Effector CD8-positive, alpha-beta T cell (primary cell): ENCODE results near the gene CACNA1B.
"Not testable (repeated sequence)": the region's sequence is repeated elsewhere in the genome, so short reads cannot be mapped to it uniquely, and the experiment has no call there.

Experiments
- DNase-seq: peaks from one replicate; lab custom pipeline; 2025; lab: John Stamatoyannopoulos, UW

The CACNA1B gene

GRCh38 chr9:138014563-138014945 lies 137.0 kb downstream of the CACNA1B start:
- no peak for DNase-seq

- no peak for DNase-seq
Measured at GRCh38 chr9:138015021-138015829, 137.6 kb downstream of the CACNA1B start.

GRCh38 chr9:138016406-138017187 lies 139.0 kb downstream of the CACNA1B start:
- DNase-seq = no peak

GRCh38 chr9:138017200-138017599 lies 139.6 kb downstream of the CACNA1B start:
- no peak for DNase-seq

GRCh38 chr9:138019514-138019913 lies 141.9 kb downstream of the CACNA1B start:
- not testable (repeated sequence) for DNase-seq

DNA sequence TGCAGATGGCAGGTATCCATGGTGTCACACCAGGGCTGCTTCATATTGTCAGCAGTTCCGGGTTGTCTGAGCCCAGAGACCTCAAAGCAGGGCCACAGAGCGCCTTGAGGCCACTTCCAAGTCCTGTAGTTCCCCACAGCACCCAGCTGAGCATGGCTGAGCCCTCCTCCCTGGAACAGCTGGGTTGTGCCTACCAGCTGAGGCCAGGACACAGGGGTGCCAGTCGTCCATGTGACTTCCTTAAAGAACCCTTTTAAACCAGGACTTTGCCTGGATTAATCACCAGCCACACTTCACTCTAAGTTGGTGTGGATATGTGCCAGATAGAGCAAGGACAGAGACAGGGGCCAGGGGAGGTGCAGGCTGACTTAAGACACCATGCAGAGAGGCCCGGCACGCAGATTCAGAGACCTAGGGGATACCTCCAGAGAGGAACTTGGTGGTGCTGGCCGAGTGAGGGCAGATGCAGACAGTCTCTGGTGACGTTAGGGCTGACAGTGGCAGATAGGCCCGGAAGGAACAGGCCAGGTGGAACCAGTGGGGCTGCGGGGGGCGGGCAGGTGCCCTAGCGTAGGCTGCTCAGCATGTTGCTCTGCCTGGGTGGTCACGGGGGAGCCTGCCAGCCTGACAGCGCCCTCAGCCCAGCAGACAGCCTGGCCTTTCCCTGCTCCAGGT lies 142.7 kb downstream of the CACNA1B start:
- DNase-seq = no peak

GRCh38 chr9:138020795-138021182 lies 143.2 kb downstream of the CACNA1B start:
- no peak for DNase-seq

DNA sequence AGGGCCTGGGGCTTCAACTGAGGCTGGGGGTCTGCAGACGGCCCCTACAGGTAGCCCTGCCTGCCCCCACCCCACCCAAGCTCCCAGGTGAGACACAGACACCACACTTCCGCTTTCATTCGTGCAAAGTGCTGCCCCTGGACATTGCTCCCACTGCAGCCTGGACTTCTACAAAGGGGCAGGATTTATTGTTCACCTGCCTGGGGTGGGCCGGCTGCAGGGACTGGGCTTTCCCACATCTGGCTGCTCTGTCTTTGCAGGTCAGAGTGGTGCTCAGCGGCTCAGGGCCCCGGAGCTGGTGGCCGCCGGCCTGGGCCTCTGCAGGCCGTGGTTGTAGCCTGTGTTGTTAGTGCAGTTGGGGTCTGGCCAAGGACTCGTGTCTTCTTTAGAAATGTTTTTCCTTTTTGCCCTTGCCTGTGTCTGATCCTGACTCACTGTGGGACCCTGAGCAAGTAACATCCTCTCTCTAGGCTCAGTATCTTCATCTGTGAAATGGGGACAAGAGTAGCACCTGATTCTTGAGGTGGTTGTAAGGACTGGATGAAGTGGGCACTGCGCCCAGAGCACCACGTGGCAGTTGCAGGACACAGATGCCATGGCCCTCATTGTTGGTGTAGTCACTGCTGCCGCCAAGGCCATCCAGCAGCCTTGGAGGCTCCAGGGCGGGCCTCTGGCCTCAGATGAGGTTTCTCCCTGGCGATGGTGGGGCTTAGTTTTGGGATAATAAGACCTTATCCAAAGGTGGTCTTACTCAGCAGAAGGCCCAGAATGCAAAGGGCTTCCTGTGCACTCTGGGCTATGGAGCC lies 143.9 kb downstream of the CACNA1B start:
- no peak for DNase-seq

DNA sequence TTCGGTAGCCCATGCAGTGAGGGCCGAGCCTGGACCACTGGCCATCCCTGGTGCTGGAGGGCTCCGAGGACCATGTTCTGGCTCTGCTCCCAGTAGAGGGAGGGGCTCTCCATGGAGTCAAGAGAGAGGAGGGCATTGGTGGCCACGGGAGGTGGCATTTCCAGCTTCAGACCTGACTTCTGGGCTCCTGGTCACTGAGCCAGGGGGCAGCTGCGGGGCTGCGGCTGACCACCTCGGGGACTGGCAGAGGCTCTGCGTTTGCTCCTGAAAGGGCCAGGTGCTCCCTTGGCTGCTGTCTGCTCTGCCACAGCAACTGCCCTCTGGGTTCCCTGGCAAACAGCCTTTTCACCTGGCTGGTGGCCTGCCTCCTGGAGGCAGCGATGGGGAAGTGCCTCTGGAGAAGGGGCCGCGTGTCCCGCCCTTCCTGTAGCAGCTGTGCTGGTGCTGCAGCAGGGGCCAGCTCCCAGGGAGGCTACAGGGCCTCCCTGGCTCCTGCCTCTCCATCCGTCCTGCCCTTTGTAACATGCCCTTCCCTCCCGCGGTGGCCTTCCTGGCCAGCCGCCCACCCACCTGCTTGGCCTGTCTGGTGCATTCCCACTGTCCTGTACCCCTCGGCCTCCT lies 144.6 kb downstream of the CACNA1B start:
- DNase-seq = no peak

- DNase-seq = no peak
Measured at GRCh38 chr9:138022756-138023393, 145.3 kb downstream of the CACNA1B start.

GRCh38 chr9:138023394-138024124 lies 146.0 kb downstream of the CACNA1B start:
- DNase-seq = no peak

GRCh38 chr9:138024131-138024530 lies 146.5 kb downstream of the CACNA1B start:
- DNase-seq = no peak

DNA sequence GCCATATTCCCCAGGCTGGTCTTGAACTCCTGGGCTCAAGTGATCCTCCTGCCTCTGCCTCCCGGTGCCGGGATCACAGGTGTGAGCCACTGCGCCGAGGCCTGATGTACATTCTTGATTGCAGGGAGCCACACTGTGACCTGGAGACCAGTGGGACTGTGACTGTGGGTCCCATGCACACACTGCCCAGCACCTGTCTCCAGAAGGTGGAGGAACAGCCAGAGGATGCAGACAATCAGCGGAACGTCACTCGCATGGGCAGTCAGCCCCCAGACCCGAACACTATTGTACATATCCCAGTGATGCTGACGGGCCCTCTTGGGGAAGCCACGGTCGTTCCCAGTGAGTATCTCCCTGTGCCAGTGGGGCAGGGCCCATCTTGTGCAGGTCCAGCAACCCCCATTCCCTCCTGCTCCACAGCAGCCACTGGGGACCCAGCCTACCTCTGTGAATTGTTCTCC lies 147.3 kb downstream of the CACNA1B start:
- no peak for DNase-seq

DNA sequence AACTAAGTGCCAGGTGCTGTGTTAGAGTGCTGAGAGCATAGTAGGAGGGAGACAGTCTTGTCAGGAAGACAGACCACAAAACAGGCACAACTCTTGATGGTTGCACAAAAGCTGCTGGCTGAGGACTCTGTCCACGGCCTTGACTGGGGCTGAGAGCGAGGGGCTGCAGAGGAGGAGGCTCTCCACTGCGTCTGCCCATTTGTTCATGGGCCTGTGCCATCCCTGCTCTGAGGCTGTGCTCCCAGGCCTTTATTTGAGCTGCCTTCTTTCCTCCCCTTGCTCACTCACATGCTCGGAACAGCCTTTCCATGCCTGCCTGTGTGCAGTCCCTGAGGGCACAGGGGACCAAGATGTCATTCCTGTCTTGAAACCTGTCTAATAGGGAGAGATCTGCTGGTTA lies 147.8 kb downstream of the CACNA1B start:
- DNase-seq = no peak

GRCh38 chr9:138025908-138026307 lies 148.3 kb downstream of the CACNA1B start:
- DNase-seq = no peak

- no peak for DNase-seq
Measured at GRCh38 chr9:138028596-138028995, 151.0 kb downstream of the CACNA1B start.

DNA sequence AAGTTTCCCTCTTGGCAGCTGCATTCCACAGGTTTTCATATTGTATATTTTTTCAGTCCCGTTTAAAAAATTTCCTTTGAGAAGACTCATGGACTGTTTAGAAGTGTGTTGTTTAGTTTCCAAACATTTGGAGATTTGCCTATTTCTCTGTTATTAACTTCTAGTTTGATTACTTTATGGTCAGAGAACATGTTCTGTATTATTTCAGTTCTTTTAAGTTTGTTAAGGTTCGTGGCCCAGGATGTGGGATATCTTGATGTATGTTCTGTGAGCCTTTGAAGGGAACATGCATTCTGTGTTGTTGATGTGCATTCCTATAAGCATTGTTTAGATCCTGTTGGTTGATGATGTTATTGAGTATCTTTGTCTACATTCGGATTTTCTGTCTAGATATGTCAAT lies 153.6 kb downstream of the CACNA1B start:
- no peak for DNase-seq

DNA sequence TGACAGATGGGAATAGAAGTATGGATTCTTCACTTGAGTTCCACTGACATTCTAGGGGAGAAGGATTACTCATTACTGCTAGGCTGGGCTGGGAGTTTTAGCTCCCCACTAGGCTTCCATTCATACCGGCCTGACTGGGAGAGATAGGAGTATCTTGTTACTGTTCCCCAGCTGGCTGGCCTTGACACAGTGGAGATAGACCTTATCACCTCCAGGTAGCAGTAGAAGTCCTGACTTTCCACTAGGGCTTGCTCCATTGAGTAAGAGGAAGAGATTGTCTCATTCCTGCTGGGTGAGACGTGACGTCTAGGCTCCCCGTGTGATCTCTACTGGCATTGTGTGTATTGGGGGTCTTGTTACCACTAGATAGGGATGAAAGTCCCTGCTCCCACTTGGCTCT lies 156.4 kb downstream of the CACNA1B start:
- DNase-seq = no peak

- DNase-seq = no peak
Measured at GRCh38 chr9:138037140-138037539, 159.6 kb downstream of the CACNA1B start.

GRCh38 chr9:138038244-138038671 lies 160.7 kb downstream of the CACNA1B start:
- no peak for DNase-seq
